Measurements from ENCODE around the gene CNOT3. TPM values are rescaled to one million over a fixed set of nuclear protein-coding genes. Genes with fewer than 3 reads are reported as not detected.

Gene CNOT3
- total RNA-seq, 1 donor: 6.2 TPM

- H3K27ac ChIP-seq (ENCODE audit: low read depth, low read length): peak within 1 kb of the TSS; percentile 79
- no peak for TF ChIP-seq CTCF (IDR thresholded peaks at IDR 0.05; ENCODE audit: extremely low read depth, low read depth, low read length)
Measured at GRCh38 chr19:54102421-54103169, 35.0 kb upstream of the CNOT3 start, which contains the start of gene NDUFA3. Gene NDUFA3 (plus strand): TSS chr19:54102855. CDS start chr19:54102879, 24 bp downstream.

DNA sequence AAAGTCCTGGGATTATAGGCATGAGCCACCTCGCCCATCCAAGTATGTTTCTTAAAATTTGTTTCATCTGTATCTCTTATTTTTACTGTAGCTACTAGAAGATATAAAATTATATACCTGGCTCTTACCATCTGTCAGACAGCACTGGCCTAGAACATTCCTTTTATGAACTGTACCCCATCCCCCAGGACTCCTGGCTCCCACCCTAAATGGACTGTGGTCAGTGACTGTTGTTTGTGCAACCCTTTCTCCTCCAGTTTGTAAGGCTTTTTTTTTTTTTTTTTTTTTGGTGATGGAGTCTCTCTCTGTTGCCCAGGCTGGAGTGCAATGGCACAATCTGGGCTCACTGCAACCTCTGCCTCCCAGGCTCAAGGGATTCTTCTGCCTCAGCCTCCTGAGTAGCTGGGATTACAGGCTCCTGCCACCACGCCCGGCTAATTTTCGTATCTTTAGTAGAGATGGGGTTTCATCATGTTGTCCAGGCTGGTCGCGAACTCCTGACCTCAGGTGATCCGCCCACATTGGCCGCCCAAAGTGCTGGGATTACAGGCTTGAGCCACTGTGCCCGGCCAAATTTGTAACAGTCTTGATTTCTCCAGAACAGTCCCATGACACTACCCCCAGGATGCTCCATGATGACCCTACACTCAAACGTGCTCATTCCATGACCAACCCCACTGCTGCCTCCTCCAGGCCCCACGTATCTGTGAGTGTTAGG, 32.4 kb upstream of the CNOT3 start:
- Histone ChIP-seq H2AFZ (ENCODE audit: low read length) (no peak overlapping the region), H3K4me1 (ENCODE audit: insufficient read depth, low read length) (peaks cover 9% of the 10 kb centered on the region), H3K4me3 (ENCODE audit: insufficient read depth, low read length) (no peak overlapping the region), H3K9me3 (ENCODE audit: low read depth, low read length) (no peaks in the 10 kb centered on the region), H3K36me3 (ENCODE audit: insufficient read depth, low read length) (peaks cover 36% of the 10 kb centered on the region), H3K27ac (ENCODE audit: low read depth, low read length) (no peak overlapping the region), H3K4me2 (ENCODE audit: insufficient read depth, low read length) (no peak overlapping the region), H3K27me3 (ENCODE audit: insufficient read depth, low read length) (no peaks in the 10 kb centered on the region), H3K79me2 (ENCODE audit: insufficient read depth, low read length) (peaks cover 31% of the 10 kb centered on the region), H4K20me1 (ENCODE audit: insufficient read depth, low read length) (no peaks in the 10 kb centered on the region)
- no peak for TF ChIP-seq CTCF (IDR thresholded peaks at IDR 0.05; ENCODE audit: extremely low read depth, low read depth, low read length)
- DNase-seq (ENCODE audit: insufficient read length, low spot score, missing footprints): peak; percentile 91

More at GRCh38 chr19:54102421-54103169, 35.0 kb upstream of the CNOT3 start, which contains the start of gene NDUFA3:
- H3K79me2 ChIP-seq (ENCODE audit: insufficient read depth, low read length): peaks cover 27% of the 10 kb centered on the region
- H3K4me2 ChIP-seq (ENCODE audit: insufficient read depth, low read length): peak within 1 kb of the TSS; percentile 99
- H3K4me1 ChIP-seq (ENCODE audit: insufficient read depth, low read length): peaks cover 9% of the 10 kb centered on the region
- peak within 1 kb of the TSS; percentile 98 for H3K4me3 ChIP-seq (ENCODE audit: insufficient read depth, low read length)
- peak within 1 kb of the TSS; percentile 99 for H2AFZ ChIP-seq (ENCODE audit: low read length)
- no peaks in the 10 kb centered on the region for H3K9me3 ChIP-seq (ENCODE audit: low read depth, low read length)
- DNase-seq (ENCODE audit: insufficient read length, low spot score, missing footprints): peak; percentile 100
- H3K27me3 ChIP-seq (ENCODE audit: insufficient read depth, low read length): no peaks in the 10 kb centered on the region
- H3K36me3 ChIP-seq (ENCODE audit: insufficient read depth, low read length): peaks cover 14% of the 10 kb centered on the region
- H4K20me1 ChIP-seq (ENCODE audit: insufficient read depth, low read length): no peaks in the 10 kb centered on the region

DNA sequence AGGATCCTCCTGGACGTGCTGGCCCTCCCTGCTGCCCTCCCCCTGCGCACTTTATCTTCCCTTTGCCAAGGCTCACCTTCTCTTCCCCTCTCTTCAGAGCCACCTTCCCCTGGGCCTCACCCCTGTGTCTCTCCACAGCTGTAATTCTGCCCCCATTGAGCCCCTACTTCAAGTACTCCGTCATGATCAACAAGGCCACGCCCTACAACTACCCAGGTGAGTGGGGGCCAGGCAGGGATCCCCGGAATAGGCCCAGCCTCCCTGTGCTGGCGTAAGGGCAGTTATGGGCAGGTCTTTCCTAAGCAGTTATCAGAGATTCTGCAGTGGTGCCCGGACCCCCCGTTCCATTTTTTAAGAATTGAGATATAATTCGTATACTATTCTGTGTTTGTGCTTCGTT, 31.8 kb upstream of the CNOT3 start:
- no peak overlapping the region for H3K4me2 ChIP-seq (ENCODE audit: insufficient read depth, low read length)
- H3K79me2 ChIP-seq (ENCODE audit: insufficient read depth, low read length): peaks cover 32% of the 10 kb centered on the region
- no peak overlapping the region for H3K27ac ChIP-seq (ENCODE audit: low read depth, low read length)
- no peaks in the 10 kb centered on the region for H3K27me3 ChIP-seq (ENCODE audit: insufficient read depth, low read length)
- H3K36me3 ChIP-seq (ENCODE audit: insufficient read depth, low read length): peaks cover 41% of the 10 kb centered on the region
- peaks cover 9% of the 10 kb centered on the region for H3K4me1 ChIP-seq (ENCODE audit: insufficient read depth, low read length)
- H3K9me3 ChIP-seq (ENCODE audit: low read depth, low read length): no peaks in the 10 kb centered on the region
- H3K4me3 ChIP-seq (ENCODE audit: insufficient read depth, low read length): no peak overlapping the region
- H2AFZ ChIP-seq (ENCODE audit: low read length): no peak overlapping the region
- peaks cover 2% of the 10 kb centered on the region for H4K20me1 ChIP-seq (ENCODE audit: insufficient read depth, low read length)
- DNase-seq (ENCODE audit: insufficient read length, low spot score, missing footprints): peak; percentile 44
- TF ChIP-seq CTCF (IDR thresholded peaks at IDR 0.05; ENCODE audit: extremely low read depth, low read depth, low read length): no peak

- H3K4me2 ChIP-seq (ENCODE audit: insufficient read depth, low read length): no peak overlapping the region
- no peaks in the 10 kb centered on the region for H3K27me3 ChIP-seq (ENCODE audit: insufficient read depth, low read length)
- no peak overlapping the region for H3K4me3 ChIP-seq (ENCODE audit: insufficient read depth, low read length)
- TF ChIP-seq CTCF (IDR thresholded peaks at IDR 0.05; ENCODE audit: extremely low read depth, low read depth, low read length): no peak
- H4K20me1 ChIP-seq (ENCODE audit: insufficient read depth, low read length): peaks cover 2% of the 10 kb centered on the region
- H3K79me2 ChIP-seq (ENCODE audit: insufficient read depth, low read length): peaks cover 32% of the 10 kb centered on the region
- peaks cover 9% of the 10 kb centered on the region for H3K4me1 ChIP-seq (ENCODE audit: insufficient read depth, low read length)
- peak; percentile 21 for DNase-seq (ENCODE audit: insufficient read length, low spot score, missing footprints)
- H2AFZ ChIP-seq (ENCODE audit: low read length): no peak overlapping the region
- peaks cover 44% of the 10 kb centered on the region for H3K36me3 ChIP-seq (ENCODE audit: insufficient read depth, low read length)
- no peak overlapping the region for H3K27ac ChIP-seq (ENCODE audit: low read depth, low read length)
- no peaks in the 10 kb centered on the region for H3K9me3 ChIP-seq (ENCODE audit: low read depth, low read length)
Measured at GRCh38 chr19:54106716-54107115, 30.8 kb upstream of the CNOT3 start.

Data from osteoblast (primary cell).